HepG2 (cell line): Measurements from ENCODE around the gene LYRM4. TPM values are rescaled to one million over a fixed set of nuclear protein-coding genes. Genes with fewer than 3 reads are reported as not detected.

Source experiments
- BHLHE40 ChIP-seq: IDR thresholded peaks from 2 replicates; pipeline ENCODE4 v1.6.1; 2011; ENCODE audit warnings: low read length, improper control_type of control experiment
- BRD4 ChIP-seq: sonication (generic); formaldehyde crosslinking; IDR thresholded peaks from 2 replicates; pipeline ENCODE4 v1.4.0; 2020; ENCODE audit warnings: missing genetic modification reagents
- CBX5 ChIP-seq: sonication (generic); formaldehyde crosslinking; IDR thresholded peaks from 2 replicates; pipeline ENCODE4 v1.4.0; 2020; ENCODE audit warnings: missing genetic modification reagents, borderline replicate concordance
- FOXA3 ChIP-seq: IDR thresholded peaks from 2 replicates; pipeline ENCODE4 v1.6.1; 2016; ENCODE audit warnings: missing genetic modification reagents, missing compliant biosample characterization
- MED1 ChIP-seq: sonication (generic); formaldehyde crosslinking; IDR thresholded peaks from 2 replicates; pipeline ENCODE4 v1.4.0; 2020; ENCODE audit warnings: missing genetic modification reagents
- MXD1 ChIP-seq: sonication (generic); formaldehyde crosslinking; IDR thresholded peaks from 2 replicates; pipeline ENCODE4 v1.4.0; 2020; ENCODE audit warnings: mild to moderate bottlenecking, missing genetic modification reagents
- NFKB2 ChIP-seq: sonication (generic); formaldehyde crosslinking; IDR thresholded peaks from 2 replicates; pipeline ENCODE4 v1.4.0; 2020; ENCODE audit warnings: missing genetic modification reagents, borderline replicate concordance
- NR2F6 ChIP-seq, 2 experiments: IDR thresholded peaks; 2 replicates each; pipeline ENCODE4 v1.6.1; 2016; ENCODE audit warnings: antibody characterized with exemption in 1 of 2, mild to moderate bottlenecking in 1 of 2
- PRDM10 ChIP-seq: sonication (generic); formaldehyde crosslinking; IDR thresholded peaks from 2 replicates; pipeline ENCODE4 v1.4.0; 2020; ENCODE audit warnings: low read depth, missing genetic modification reagents
- SMAD9 ChIP-seq: sonication (generic); formaldehyde crosslinking; IDR thresholded peaks from 2 replicates; pipeline ENCODE4 v1.5.1; 2020; ENCODE audit warnings: mild to moderate bottlenecking, missing genetic modification reagents
- SOX5 ChIP-seq: IDR thresholded peaks from 2 replicates; pipeline ENCODE4 v1.6.1; 2016; ENCODE audit warnings: borderline replicate concordance
- TGIF2 ChIP-seq: IDR thresholded peaks from 2 replicates; pipeline ENCODE4 v1.6.1; 2016; ENCODE audit warnings: control low read depth, missing compliant biosample characterization
- TP53 ChIP-seq: sonication (generic); formaldehyde crosslinking; conservative IDR thresholded peaks from 2 replicates; pipeline ENCODE4 v1.4.0; 2020; ENCODE audit warnings: missing genetic modification reagents
- ZMYM4 ChIP-seq: sonication (generic); formaldehyde crosslinking; IDR thresholded peaks from 2 replicates; pipeline ENCODE4 v1.8.1; 2023; ENCODE audit warnings: mild to moderate bottlenecking, missing genetic modification reagents
- ZNF263 ChIP-seq: sonication (generic); formaldehyde crosslinking; IDR thresholded peaks from 2 replicates; pipeline ENCODE4 v1.4.0; 2020; ENCODE audit warnings: missing genetic modification reagents
- ZNF276 ChIP-seq: sonication (generic); formaldehyde crosslinking; IDR thresholded peaks from 2 replicates; pipeline ENCODE4 v1.4.0; 2020; ENCODE audit warnings: mild to moderate bottlenecking, low read depth, missing genetic modification reagents
- ZNF572 ChIP-seq: sonication (generic); formaldehyde crosslinking; IDR thresholded peaks from 2 replicates; pipeline ENCODE4 v1.5.1; 2020; ENCODE audit warnings: mild to moderate bottlenecking, missing genetic modification reagents
- ZNF703 ChIP-seq: sonication (generic); formaldehyde crosslinking; IDR thresholded peaks from 2 replicates; pipeline ENCODE4 v1.5.1; 2020; ENCODE audit warnings: missing genetic modification reagents, mild to moderate bottlenecking, moderate library complexity, borderline replicate concordance
- ZNF788 ChIP-seq: sonication (generic); formaldehyde crosslinking; IDR thresholded peaks from 2 replicates; pipeline ENCODE4 v1.5.0; 2020; ENCODE audit warnings: mild to moderate bottlenecking, missing genetic modification reagents, borderline replicate concordance
- polyA plus RNA-seq, 8 experiments: library from polyadenylated mRNA; depleted of rRNA in 3 of 8; stranded (reverse) in 7 of 8; unstranded in 1 of 8; fragments of >200 nt; fragmentation: Illumina TruSeq in 4 of 8; extraction: Trizol in 4 of 8; gene quantifications; 2 replicates each; pipeline versions ENCODE4 v1.2.1 to v1.2.3, GENCODE V29; 2011 to 2016; ENCODE audit warnings: low read depth in 4 of 8, missing spikeins in 1 of 8, mixed read lengths in 1 of 8; ENCODE audit not compliant: insufficient read depth in 1 of 8
- total RNA-seq, 5 experiments: library from RNA; depleted of rRNA; stranded (reverse); fragments of >200 nt; fragmentation: Illumina TruSeq; extraction: Trizol; gene quantifications; 2 replicates each; pipeline ENCODE4 v1.2.3, GENCODE V29; 2016; ENCODE audit warnings: low read depth in 1 of 5
- TF ChIP-seq, protein P1 (sequence below): sonication (generic); formaldehyde crosslinking; IDR thresholded peaks from 2 replicates; pipeline ENCODE4 v1.4.0; 2020; ENCODE audit warnings: missing genetic modification reagents, borderline replicate concordance

Gene LYRM4
- total and polyA plus RNA-seq, 2 of the 13 experiments (the other 11 are each of a cell fraction or from before 2014, with no cell fraction given): 64.6 to 67.5 TPM

DNA sequence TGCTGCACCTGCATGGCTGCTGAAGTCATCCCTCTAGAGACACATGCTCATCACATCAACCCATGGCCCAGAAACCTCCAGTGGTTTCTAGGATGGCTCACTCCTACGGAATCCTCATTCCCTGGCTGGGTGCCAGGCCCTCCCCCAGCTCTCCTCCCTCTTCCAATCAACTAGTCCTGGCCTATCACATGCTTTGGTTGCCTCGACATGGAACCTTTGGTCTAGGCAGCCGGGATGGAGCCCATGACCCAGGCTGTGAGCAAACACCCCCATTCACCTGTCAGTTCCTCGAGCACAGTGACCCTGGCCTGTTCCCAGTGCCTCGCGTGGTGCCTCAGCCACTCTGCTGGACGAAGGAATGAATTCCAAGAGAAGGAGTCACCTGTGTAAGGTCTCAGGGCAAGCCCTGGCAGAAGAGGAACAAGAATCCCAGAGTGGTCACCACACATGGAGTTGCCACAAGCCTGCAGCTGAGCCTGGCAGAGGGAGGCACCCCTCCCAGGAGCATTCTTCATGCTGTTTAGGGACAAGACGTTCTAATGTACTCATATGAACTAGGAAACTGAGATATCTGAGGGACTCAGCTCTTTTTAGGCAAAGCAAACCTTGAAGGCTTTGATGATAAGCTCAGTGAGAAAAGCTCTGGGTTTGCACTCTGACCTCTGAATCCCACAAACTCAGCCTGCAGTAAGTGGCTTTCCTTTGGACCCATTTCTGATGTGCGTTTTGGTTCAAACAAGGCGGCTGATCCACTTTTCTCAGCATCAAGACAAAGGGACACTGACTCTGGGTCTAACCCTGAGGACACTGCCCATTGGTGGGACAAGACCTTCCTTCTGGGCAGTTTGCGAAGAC, 135.4 kb downstream of the LYRM4 start (continued):
- TF ChIP-seq ZNF276: no peak
- TF ChIP-seq ZMYM4 (CRISPR knock-in tag): peak; percentile 90
- TF ChIP-seq, protein P1, sequence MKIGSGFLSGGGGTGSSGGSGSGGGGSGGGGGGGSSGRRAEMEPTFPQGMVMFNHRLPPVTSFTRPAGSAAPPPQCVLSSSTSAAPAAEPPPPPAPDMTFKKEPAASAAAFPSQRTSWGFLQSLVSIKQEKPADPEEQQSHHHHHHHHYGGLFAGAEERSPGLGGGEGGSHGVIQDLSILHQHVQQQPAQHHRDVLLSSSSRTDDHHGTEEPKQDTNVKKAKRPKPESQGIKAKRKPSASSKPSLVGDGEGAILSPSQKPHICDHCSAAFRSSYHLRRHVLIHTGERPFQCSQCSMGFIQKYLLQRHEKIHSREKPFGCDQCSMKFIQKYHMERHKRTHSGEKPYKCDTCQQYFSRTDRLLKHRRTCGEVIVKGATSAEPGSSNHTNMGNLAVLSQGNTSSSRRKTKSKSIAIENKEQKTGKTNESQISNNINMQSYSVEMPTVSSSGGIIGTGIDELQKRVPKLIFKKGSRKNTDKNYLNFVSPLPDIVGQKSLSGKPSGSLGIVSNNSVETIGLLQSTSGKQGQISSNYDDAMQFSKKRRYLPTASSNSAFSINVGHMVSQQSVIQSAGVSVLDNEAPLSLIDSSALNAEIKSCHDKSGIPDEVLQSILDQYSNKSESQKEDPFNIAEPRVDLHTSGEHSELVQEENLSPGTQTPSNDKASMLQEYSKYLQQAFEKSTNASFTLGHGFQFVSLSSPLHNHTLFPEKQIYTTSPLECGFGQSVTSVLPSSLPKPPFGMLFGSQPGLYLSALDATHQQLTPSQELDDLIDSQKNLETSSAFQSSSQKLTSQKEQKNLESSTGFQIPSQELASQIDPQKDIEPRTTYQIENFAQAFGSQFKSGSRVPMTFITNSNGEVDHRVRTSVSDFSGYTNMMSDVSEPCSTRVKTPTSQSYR: peak; percentile 25; the same call in 1 of the 2 replicates
- TF ChIP-seq TGIF2 (CRISPR knock-in tag): 0 out of 2 replicates have a peak, but pooled peaks have one; percentile 56
- TF ChIP-seq ZNF703: no peak
- 0 out of 2 replicates have a peak, but pooled peaks have one; percentile 51 for TF ChIP-seq NR2F6 (IDR thresholded peaks at IDR 0.05)
- TF ChIP-seq NR2F6 (CRISPR knock-in tag; IDR thresholded peaks at IDR 0.05): peak; percentile 17; the same call in 1 of the 2 replicates
- TF ChIP-seq NFKB2: peak; percentile 39; the same call in 1 of the 2 replicates
- peak; percentile 30; the same call in 1 of the 2 replicates for TF ChIP-seq ZNF788 (CRISPR knock-in tag)
- 0 out of 2 replicates have a peak, but pooled peaks have one; percentile 24 for TF ChIP-seq SOX5 (CRISPR knock-in tag)
- peak; percentile 26; the same call in 1 of the 2 replicates for TF ChIP-seq MED1 (CRISPR knock-in tag)
- TF ChIP-seq MXD1 (CRISPR knock-in tag): no peak
- TF ChIP-seq SMAD9 (CRISPR knock-in tag): no peak
- 0 out of 2 replicates have a peak, but pooled peaks have one; percentile 10 for TF ChIP-seq FOXA3
- no peak for TF ChIP-seq PRDM10
- no peak for TF ChIP-seq TP53 (CRISPR knock-in tag)
- TF ChIP-seq BHLHE40: peak; percentile 76
- TF ChIP-seq ZNF263 (CRISPR knock-in tag): 0 out of 2 replicates have a peak, but pooled peaks have one; percentile 5
- TF ChIP-seq ZNF572 (CRISPR knock-in tag): no peak
- TF ChIP-seq BRD4 (CRISPR knock-in tag): no peak
- TF ChIP-seq CBX5 (CRISPR knock-in tag): peak; percentile 41; the same call in 1 of the 2 replicates
